Measurements from ENCODE around the gene SYNPO2. TPM values are rescaled to one million over a fixed set of nuclear protein-coding genes. Genes with fewer than 3 reads are reported as not detected.

The SYNPO2 gene
- total and polyA plus RNA-seq, 2 of the 8 experiments (the other 6 are each of a cell fraction or from before 2014, with no cell fraction given), result 0.50 to 4.2 TPM

- TF ChIP-seq CHD7 (IDR thresholded peaks at IDR 0.05; ENCODE audit: insufficient replicate concordance, low read length) (no peak), RBBP5 (IDR thresholded peaks at IDR 0.05; ENCODE audit: borderline replicate concordance, low read depth, low read length) (no peak), RAD21 (IDR thresholded peaks at IDR 0.05 in 1 of 2, conservative IDR thresholded peaks at IDR 0.05 in 1 of 2; ENCODE audit: low read depth in 2 of 2, low read length in 2 of 2) (no peak), SAP30 (IDR thresholded peaks at IDR 0.05; ENCODE audit: insufficient read depth, insufficient replicate concordance, low read length) (no peak)
Observed at GRCh38 chr4:118894034-118894433, 5.4 kb downstream of the SYNPO2 start (continued).

All from H1 (cell line).